ENCODE data around the gene SLC19A3.
"Not testable (repeated sequence)": the region's sequence is repeated elsewhere in the genome, so short reads cannot be mapped to it uniquely, and the experiment has no call there.

SLC19A3 gene
- 0 reads per million in 2 experiments for total RNA-seq

DNA sequence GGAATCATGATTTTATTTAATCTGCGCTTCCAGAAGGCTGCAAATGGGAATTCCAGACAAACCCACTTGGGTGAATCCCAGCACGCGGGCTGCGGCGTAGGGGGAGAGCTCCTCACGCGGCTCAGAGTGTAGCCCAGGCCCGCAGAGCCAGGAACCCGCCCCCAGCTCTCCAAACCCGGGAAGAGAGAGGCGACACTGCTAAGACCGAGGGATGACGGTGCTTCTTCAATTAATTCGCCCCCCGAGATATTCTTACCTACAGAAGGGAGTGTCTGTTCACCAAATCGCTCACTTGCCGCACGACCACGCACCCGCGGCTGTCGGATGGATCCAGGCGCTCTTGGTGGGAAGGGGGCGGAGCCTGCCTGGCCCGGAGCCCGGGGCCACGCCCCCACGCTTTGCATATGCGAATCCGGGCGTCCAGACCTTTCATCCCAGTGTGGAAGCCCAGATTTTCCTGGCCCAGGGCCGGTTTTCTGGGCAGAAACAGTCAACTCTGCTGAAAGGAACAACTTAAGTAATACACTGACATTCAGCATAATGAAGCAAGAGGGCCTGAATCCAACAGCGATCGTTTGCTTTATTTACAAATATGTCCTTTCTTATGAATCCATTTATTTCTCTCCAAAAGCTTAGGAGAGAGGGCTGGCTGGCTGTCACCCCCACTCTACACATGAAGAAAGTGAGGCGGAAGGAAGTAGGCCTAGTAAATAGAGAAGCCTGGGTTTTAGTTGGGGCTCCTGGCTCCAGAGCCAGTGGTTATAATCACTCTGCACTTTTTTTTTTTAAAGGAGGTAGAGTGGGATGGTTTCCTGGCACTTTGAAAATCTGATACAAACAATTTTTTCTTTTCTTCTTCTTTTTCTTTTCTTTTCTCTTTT is at the start of gene SLC19A3:
TSS of gene SLC19A3 (minus strand) at position 342 of the 881 bp plus-strand sequence. CDS start 15,710 bp downstream, outside the sequence.
- no peak for DNase-seq (ENCODE audit: low read depth)

DNA sequence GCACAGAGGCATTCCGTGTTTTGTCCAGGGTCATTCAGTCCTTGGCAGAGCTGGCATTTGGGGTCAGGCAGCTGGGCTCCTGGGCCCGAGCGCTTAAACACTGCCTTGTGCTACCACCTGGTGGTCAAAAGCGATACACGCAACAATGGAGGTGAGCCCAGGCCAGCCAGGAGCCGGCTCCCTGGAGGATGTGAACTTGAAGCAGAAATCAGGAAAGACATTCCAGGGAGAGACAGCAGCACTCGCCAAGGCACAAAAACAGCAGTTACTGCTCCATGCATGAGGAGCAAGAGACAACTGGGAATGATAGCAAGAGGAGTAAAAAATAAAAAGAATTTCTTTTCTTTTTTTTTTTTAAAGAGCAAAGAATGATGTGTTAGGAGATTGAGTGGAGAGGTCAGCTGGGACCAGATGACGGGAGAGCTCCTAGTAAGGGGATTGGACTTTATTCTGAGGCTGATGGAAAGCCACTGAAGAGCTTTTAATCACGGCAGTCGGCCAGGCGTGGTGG is 48.6 kb upstream of the SLC19A3 start:
- peak; percentile 31 for DNase-seq (ENCODE audit: low read depth)

DNA sequence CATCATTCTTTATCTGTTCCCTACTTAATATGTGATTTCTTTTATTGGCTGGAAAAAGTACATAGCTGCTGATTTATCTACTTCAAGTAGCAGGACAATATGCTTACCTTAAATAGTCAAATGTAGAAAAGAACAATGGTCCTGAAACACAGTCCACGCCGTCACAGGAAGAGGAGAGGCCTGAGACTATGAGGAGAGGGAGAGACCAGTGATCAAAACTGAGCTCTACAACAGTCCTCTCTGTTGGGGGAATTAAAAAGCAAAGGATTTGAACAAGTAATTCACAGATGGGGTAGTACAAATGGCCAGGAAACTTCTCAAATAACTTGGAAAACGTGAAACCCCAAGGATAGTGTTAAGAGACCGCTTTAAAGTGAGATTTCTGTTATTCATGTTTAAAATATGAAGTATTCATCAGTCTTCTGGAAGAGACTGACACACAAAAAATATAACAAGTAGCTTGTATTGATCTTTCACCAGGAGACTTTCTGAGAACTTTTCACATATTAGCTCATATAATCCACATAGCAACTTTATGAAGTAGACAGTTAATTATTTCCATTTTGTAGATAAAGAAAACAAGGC is 48.1 kb upstream of the SLC19A3 start:
- DNase-seq (ENCODE audit: low read depth) = no peak

DNA sequence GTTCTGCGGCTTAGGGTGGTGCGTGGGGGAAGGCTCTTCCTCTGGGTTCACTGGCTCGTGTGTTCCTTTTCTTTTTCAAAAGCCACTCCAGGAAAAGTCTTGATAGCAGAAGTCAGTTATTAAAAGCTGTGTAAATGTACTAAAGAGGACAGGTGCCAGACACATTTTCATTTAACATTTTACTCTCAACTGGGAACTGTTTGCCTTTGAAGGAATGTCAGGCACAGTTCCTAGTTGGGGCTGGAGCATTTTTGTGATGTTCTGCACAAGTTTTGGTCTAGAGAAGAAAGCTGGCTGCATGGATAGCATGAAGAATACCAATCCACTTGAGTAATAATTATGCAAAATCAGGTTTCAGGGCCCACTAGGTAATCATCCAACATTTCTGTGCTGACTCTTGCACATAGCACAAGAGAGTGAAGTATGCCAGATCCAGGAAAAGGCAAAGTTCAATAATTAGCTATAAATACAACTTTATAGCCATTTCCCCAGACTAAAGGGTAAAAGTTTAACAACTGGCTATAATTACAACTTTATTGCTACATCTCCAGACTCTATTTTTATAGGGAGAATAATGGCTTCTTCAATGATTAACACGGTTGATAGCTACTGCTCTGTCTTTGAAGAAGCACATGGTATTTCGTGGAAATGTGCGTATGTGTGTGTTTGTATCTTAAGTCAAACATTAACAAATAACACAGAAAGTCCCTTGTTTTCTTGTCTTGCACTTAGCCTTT is 44.1 kb upstream of the SLC19A3 start:
- DNase-seq (ENCODE audit: low read depth) = no peak

DNA sequence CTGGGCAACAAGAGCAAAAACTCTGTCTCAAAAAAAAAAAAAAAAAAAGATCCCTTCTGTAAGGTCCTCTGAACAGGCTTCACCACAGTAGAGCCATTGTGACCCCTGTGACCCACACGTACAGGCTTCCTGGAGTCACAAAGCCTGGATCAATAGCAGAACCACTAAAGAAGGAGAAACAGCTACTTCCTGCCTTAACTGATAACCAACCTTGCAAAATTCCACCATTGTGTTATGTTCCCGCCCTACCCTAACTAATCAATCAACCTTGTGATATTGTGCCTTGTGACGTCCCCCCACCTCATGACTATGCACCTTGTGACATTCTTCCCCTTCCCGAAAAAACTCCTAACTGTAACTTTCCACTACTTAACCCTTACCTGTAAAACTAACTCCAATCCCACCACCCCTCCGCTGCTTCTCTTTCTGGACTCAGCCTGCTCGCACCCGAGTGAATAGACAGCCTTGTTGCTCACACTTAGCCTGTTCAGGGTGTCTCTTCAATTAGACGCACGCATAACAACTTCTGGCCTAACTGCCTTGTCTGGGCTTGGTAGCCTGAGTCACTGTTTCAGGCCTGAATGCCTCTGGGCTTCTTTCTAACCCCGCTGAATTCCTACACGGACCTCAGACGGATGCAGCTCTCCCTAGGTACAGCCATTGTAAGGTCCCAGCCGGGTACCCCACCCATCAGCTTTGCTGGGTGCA is 41.7 kb upstream of the SLC19A3 start:
- no peak for DNase-seq (ENCODE audit: low read depth)

DNA sequence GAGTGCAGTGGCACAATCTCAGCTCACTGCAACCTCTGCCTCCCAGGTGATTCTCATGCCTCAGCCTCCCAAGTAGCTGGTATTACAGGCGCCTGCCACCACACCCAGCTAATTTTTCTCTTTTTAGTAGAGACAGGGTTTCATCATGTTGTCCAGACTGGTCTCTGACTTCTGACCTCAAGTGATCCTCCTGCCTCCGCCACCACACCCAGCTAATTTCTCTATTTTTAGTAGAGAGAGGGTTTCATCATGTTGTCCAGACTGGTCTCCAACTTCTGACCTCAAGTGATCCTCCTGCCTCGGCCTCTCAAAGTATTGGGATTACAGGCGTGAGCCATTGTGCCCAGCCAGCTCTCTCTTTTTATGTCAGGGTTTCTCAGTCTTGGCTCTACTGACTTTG is 38.4 kb upstream of the SLC19A3 start:
- not testable (repeated sequence) for DNase-seq (ENCODE audit: low read depth)

DNA sequence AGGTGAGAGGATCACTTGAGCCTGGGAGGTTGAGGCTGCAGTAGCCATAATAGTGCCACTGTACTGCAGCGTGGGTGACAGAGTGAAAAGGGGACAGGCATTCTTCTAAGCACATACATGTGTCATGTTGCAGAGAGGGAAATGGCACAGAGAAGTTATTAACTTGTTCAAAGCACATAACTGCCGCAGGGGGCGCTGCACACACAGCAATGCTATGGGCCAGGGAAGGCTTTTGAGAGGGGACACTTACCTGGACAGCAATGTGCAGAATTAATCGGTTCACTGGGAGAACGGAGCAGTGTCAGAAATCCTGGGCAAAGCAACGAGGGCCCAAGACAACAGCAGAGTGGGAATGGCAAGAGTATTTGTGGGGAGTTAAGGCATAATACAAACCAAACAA is 30.3 kb upstream of the SLC19A3 start:
- no peak for DNase-seq (ENCODE audit: low read depth)

DNA sequence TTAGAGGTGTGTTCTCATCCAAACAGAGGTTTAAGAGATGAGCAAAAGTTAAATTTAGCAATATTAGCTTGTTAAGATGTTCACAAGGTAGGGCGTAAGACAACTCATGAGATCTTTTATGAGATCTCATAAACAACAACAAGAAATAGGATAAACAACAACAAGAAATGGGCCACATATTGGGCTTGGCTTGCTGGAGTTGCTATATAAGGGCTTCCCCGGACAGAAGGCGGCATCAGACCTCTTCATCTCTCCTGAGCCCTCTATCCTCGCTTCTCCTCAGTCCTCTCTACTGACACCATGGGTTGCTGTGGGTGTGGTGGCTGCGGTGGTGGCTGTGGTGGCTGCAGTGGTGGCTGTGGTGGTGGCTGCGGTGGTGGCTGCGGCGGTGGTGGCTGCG is 27.8 kb upstream of the SLC19A3 start, which contains the start of gene SCYGR8:
TSS of gene SCYGR8 (plus strand) at position 301 of the 400 bp plus-strand sequence. CDS start at position 301, 0 bp downstream.
- no peak for DNase-seq (ENCODE audit: low read depth)

DNA sequence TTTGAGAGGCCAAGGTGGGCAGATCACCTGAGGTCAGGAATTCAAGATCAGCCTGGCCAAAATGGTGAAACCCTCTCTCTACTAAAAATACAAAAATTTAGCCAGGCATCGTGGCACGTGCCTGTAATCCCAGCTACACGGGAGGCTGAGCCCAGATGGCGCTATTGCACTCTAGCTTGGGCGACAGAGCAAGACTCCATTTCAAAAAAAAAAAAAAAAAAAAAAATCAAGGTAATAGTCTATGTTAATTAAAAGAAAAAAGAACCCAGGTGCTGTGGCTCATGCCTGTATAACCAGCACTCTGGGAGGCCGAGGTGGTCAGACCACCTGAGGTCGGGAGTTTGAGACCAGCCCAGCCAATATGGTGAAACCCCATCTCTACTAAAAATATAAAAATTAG is 22.9 kb upstream of the SLC19A3 start:
- DNase-seq (ENCODE audit: low read depth) = not testable (repeated sequence)

DNA sequence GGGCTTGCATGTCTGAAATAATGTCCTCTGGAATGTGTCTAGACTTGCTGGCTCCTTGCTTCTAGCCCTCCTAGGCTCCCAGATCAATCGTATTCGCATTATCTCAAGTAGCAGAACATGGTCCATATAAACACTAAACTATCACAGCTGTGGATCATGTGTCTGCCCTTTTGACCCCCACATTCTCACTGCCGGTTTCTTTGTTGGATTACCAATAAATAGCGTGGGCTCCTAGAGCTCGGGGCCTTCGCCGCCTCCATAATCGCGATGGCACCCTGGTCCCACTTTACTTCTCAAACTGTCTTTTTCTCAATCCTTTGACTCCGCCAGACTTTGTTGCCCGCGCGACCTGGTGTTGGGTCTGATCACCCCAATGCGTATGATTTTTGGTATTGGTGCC is 21.5 kb upstream of the SLC19A3 start:
- no peak for DNase-seq (ENCODE audit: low read depth)

DNA sequence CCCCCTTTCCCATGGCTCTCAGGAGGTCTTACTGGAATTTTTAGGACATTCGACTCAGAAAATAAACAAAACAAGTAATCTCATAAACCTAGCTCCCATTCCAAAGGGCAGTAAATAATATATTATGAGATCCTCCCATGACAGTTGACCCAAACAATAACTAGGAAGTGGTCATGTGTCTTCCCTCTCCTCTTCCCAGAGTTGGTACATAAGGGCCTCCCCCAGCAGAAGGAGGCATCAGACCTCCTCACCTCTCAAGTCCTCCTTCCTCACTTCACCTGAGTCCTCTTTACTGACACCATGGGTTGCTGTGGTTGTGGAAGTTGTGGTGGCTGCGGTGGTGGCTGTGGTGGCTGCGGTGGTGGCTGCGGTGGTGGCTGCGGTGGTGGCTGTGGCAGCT is 10.2 kb upstream of the SLC19A3 start, which contains the start of gene SCYGR7:
TSS of gene SCYGR7 (plus strand) at position 301 of the 400 bp plus-strand sequence. CDS start at position 301, 0 bp downstream.
- DNase-seq (ENCODE audit: low read depth) = no peak

DNA sequence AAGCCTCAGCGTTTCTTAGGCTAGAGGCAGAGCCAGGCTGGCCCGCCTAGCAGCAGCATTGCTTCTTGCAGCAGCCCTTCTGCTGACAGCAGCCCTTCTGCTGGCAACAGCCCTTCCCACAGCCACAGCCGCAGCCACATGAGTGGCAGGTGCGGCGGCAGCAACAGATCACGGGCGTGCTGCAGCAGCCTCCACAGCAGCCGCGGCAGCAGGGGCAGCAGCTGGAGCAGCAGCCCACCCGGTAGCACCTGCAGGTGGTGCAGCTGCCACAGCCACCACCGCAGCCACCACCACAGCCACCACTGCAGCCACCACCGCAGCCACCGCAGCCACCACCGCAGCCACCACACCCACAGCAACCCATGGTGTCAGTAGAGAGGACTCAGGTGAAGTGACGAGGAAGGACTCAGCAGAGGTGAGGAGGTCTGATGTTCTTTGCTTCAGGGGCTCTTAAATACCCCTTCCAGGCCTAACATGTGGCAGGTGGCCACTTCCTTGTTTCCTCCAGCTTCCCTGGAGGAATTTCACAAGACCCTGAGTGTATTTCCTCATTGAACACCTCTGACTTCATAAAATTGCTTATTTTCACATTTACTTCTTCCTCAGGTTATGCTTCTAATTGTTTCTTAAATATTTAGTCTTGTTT is 6.7 kb upstream of the SLC19A3 start, which contains the start of gene SCYGR6:
TSS of gene SCYGR6 (minus strand) at position 364 of the 646 bp plus-strand sequence. CDS start at position 364, 0 bp downstream.
- no peak for DNase-seq (ENCODE audit: low read depth)

DNA sequence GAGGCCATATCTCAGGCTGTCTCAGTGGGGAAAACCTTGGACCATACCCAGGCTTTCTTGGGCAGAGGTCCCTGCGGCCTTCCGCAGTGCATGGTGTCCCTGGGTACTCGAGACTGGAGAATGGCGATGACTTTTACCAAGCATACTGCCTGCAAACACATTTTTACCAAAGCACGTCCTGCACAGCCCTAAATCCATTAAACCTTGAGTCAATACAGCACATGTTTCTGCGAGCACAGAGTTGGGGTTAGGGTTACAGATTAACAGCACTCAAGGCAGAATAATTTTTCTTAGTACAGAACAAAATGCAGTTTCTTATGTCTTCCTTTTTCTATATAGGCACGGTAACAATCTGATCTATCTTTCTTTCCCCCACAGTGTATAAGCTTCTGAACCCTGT is 5.0 kb upstream of the SLC19A3 start:
- not testable (repeated sequence) for DNase-seq (ENCODE audit: low read depth)

DNA sequence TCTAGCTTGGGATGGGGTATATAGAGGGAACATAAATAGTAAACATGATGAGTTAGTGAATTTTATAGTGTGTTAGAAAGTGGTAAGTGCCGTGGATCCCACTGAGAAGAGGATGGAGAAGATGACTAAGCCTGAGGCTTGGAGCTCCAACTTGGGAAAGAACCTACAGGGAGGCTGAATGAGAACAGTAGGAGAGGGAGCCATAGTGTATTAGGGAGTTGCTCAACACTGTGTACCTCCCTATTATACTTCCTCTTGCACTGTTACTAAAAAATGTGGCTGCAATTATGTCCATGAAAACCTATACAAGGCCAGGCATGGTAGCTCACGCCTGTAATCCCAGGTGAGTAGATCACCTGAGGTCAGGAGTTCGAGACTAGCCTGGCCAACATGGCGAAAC is 2.9 kb upstream of the SLC19A3 start:
- no peak for DNase-seq (ENCODE audit: low read depth)

DNA sequence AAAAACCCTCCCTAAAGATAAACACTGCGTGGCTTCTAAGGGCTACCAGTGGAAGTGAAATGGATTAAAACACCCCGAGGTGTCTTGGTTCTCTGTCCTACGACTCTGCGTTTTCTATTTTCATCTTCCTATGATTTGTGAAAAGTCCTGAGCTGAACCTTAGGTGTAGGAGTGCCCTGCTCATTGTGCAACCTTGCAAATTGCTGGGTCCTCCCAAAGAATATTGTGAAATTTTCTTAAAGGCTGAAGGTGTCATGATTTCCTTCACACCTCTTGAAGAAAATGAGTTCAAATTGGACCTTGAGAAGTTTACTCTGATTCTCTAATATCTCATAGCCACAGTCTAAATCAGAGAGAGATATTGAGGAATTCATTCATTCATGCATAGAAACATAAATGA is 1.8 kb upstream of the SLC19A3 start:
- no peak for DNase-seq (ENCODE audit: low read depth)

DNA sequence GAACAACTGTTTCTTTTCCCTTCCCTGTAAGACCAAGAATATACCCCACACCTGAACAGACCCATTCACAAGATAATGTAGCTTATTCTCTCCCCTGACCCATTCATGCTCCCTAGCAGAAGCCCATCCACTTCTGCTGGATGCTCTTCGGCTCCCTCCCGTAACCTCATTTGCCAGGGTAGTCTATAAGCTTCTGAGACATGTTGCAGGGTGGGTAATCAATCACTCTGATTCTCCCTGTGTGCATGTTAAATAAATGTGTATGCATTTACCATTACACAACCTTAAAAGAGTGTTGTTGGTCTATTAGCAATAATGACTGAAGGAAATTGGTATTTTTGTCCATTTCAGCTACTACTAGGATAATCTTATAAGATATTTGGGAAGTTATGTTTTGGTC is 1.3 kb downstream of the SLC19A3 start:
- no peak for DNase-seq (ENCODE audit: low read depth)

DNA sequence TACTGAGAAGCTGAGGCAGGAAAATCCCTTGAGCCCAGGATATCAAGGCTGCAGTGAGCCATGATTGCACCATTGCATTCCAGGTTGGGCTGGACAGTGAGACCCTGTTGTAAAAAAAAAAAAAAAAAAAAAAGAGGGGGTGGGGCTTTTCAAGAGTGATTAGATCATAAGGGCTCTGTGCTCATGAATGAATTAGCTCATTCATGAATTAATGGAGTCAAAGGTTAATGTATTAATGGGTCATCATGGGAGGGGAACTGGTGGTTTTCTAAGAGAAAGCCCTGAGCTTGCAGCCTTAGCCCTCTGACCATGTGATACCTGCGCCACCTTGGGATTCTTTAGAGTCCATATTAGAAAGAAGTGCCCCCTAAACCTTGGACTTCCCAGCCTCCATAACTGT is 4.5 kb downstream of the SLC19A3 start:
- no peak for DNase-seq (ENCODE audit: low read depth)

DNA sequence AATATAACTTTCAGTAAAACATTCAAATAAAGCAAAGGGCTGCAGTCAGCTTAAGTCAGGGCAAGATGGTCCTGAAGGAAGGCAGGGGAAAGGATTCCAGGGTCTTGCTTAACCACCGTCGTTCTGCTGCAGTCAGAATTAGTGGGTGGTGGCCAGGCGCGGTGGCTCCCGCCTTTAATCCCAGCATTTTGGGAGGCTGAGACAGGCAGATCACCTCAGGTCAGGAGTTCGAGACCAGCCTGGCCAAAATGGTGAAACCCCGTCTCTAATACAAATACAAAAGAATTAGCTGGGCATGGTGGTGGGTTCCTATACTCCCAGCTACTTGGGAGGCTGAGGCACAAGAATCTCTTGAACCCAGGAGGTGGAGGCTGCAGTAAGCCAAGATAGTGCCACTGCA is 6.8 kb downstream of the SLC19A3 start:
- DNase-seq (ENCODE audit: low read depth) = no peak

DNA sequence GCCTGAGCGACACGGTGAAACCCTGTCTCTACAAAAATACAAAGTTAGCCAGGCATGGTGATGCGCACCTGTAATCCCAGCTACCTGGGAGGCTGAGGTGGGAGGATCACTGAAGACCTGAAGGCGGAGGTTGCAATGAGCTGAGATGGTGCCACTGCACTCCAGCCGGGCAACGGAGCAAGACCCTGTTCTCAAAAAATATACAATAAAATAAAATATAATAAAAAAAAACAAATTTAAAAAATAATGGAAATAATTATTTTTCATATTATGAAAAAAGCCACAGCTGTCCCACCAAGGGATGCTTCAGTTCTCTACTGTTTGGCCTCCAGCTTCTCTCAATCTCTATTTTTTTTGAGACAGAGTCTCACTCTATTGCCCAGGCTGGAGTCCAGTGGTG is 10.4 kb downstream of the SLC19A3 start:
- DNase-seq (ENCODE audit: low read depth) = no peak

DNA sequence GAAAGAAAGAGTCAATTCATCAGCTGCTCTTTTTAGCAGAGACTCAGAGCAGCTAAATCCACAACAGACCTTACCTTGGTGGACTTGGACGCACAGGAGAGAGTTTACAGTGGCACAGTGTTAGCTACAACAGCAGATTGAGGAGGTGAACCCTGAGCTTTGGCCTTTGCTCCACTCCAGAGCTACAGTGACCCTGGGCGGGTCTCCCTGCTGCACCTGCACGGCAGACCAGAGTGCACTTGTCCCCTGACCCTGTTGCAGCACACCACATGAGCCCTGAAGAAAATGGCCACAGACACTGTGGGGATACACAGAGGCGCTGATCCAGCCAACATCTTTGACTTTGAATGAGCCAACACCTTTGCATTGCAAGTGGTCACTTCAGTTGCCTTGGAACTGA is 11.0 kb downstream of the SLC19A3 start:
- DNase-seq (ENCODE audit: low read depth) = no peak

DNA sequence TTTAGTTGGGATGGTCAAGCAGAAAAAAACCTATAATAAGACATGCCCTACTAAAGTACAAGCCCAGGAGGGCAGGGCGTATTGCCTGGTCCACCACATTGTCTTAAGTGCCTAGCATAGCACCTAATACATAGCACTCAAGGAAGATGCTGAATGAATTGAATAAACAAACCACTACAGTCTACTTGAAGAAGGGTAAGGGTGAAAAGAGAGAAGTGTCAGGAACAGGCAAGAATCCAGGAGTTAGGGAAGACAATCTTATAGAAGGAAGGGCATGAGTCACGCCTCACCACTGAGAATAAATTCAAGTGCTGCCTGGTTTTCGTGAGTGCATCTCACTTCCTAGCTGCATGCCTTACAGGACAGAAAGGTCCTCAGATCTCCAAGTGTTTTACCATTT is 13.9 kb downstream of the SLC19A3 start:
- no peak for DNase-seq (ENCODE audit: low read depth)

Data from T follicular helper cell (primary cell).